Motor neuron (in vitro differentiated cells): ENCODE measurements around the gene ZFR2. TPM values are rescaled to one million over a fixed set of nuclear protein-coding genes. Genes with fewer than 3 reads are reported as not detected.

Source experiments
- ATAC-seq, 8 experiments: fragments of 200-7000 bp; cut with Tn5 transposase; replicated peaks in 6 of 8; 2 replicates each; pipeline ENCODE4 v1.8.0; 2021; ENCODE audit warnings: mild to moderate bottlenecking in 8 of 8, moderate library complexity in 8 of 8
- H3K27ac ChIP-seq, 2 donors: fragments of 250-450 bp; sonication (Bioruptor Pico); 2 replicates each; pipeline ENCODE4 v1.9.0; 2021; ENCODE audit warnings: antibody characterized with exemption in 2 of 2, mild to moderate bottlenecking in 2 of 2, moderate library complexity in 1 of 2
- H3K4me1 ChIP-seq, 2 donors: fragments of 250-450 bp; sonication (Bioruptor Pico); replicated peaks in 1 of 2; 2 replicates each; pipeline ENCODE4 v1.6.1; 2021; ENCODE audit warnings: antibody characterized with exemption in 2 of 2, mild to moderate bottlenecking in 2 of 2, moderate library complexity in 1 of 2
- H3K4me3 ChIP-seq, 5 donors: fragments of 250-450 bp; sonication (Bioruptor Pico); 2 replicates each; pipeline ENCODE4 v1.9.0; 2021; ENCODE audit warnings: antibody characterized with exemption in 5 of 5, mild to moderate bottlenecking in 5 of 5, moderate library complexity in 4 of 5
- WGBS, 10 experiments: fragments of 450-650 bp; shearing (Covaris generic); methylation state at CpG; one replicate each; pipeline ENCODE4 v1.0.0; 2022; 5-methylcytosine and 5-hydroxymethylcytosine counted together
- in situ Hi-C, 9 experiments: fragments of 400-800 bp; cut with MboI; loops; one replicate each; pipeline ENCODE4 v1.15.0; 2021; ENCODE audit warnings: low sequenced_read_pairs in 9 of 9, low pct_unique_long_range_greater_than_20kb in 2 of 9; ENCODE audit not compliant: unreplicated experiment in 9 of 9
- total RNA-seq, 8 experiments: library from RNA; unstranded; fragments of 300-600 nt; gene quantifications; 2 replicates each; pipeline versions ENCODE4 v1.2.3 to v1.2.4, GENCODE V29; 2022

ZFR2 gene
- total RNA-seq, 8 experiments from 2014 or later, result 0.36 to 11.7 (median 7.2) TPM

GRCh38 chr19:3830621-3831589, 37.9 kb downstream of the ZFR2 start:
- Histone ChIP-seq H3K27ac (no peak overlapping the region), H3K4me3 (no peak overlapping the region), H3K4me1 (no peaks in the 10 kb centered on the region)
- in situ Hi-C loops, result no loop called here
- WGBS, 10 experiments, result 13 to 93% (median 68%) methylated on average over 3 to 17 of the region's 45 CpGs; no CpG with 5 or more reads in 5 of the 10 experiments
- peak in 1 of 8 experiments; percentile 15 for ATAC-seq

- WGBS, 10 experiments, result 80 to 94% (median 90%) methylated on average over 2 to 14 of the region's 26 CpGs; no CpG with 5 or more reads in 4 of the 10 experiments
- no peaks in the 10 kb centered on the region for H3K4me1 ChIP-seq
- H3K4me3 ChIP-seq, result no peak overlapping the region
- ATAC-seq, result no peak
- no peak overlapping the region for H3K27ac ChIP-seq
- in situ Hi-C loops, result no loop called here
Measured at GRCh38 chr19:3827306-3827705, 41.5 kb downstream of the ZFR2 start.

GRCh38 chr19:3826163-3826562, 42.7 kb downstream of the ZFR2 start:
- WGBS, 10 experiments, result 30 to 88% (median 48%) methylated on average over 1 to 8 of the region's 12 CpGs; no CpG with 5 or more reads in 6 of the 10 experiments
- Histone ChIP-seq H3K4me1 (no peaks in the 10 kb centered on the region), H3K27ac (no peak overlapping the region), H3K4me3 (no peak overlapping the region)
- peak in 1 of 8 experiments; percentile 6 for ATAC-seq
- in situ Hi-C loops, result no loop called here

- Histone ChIP-seq H3K27ac (no peak overlapping the region), H3K4me3 (no peak overlapping the region), H3K4me1 (no peaks in the 10 kb centered on the region)
- ATAC-seq, result peak in 1 of 8 experiments; percentile 10
- 33 to 92% (median 69%) methylated on average over 2 to 7 of the region's 32 CpGs; no CpG with 5 or more reads in 7 of the 10 experiments for WGBS, 10 experiments
- in situ Hi-C loops, result no loop called here
Measured at GRCh38 chr19:3825286-3825956, 43.4 kb downstream of the ZFR2 start.

- Histone ChIP-seq H3K27ac (no peak overlapping the region), H3K4me1 (no peaks in the 10 kb centered on the region), H3K4me3 (no peak overlapping the region)
- in situ Hi-C loops, result no loop called here
- whole genome bisulfite sequencing, 10 experiments, result 60 to 80% (median 67%) methylated on average over 1 to 4 of the region's 10 CpGs; no CpG with 5 or more reads in 5 of the 10 experiments
- no peak for ATAC-seq
Measured at GRCh38 chr19:3823350-3823713, 45.5 kb downstream of the ZFR2 start.

- in situ Hi-C loops, result no loop called here
- H3K4me1 ChIP-seq, result no peaks in the 10 kb centered on the region
- no peak overlapping the region for H3K27ac ChIP-seq
- no peak for ATAC-seq
- no peak overlapping the region for H3K4me3 ChIP-seq
- WGBS, 10 experiments, result 57 to 100% (median 88%) methylated on average over 1 to 14 of the region's 26 CpGs; no CpG with 5 or more reads in 3 of the 10 experiments
Measured at GRCh38 chr19:3822683-3823349, 46.0 kb downstream of the ZFR2 start.

- H3K4me1 ChIP-seq, result no peaks in the 10 kb centered on the region
- H3K4me3 ChIP-seq, result no peak overlapping the region
- ATAC-seq, result peak in 4 of 8 experiments; percentile 22 to 93 (median 68)
- H3K27ac ChIP-seq, result no peak overlapping the region
- 0 to 33% (median 16%) methylated on average over 1 to 30 of the region's 43 CpGs; no CpG with 5 or more reads in 6 of the 10 experiments for WGBS, 10 experiments
- in situ Hi-C loops, result no loop called here
Measured at GRCh38 chr19:3821857-3822364, 46.9 kb downstream of the ZFR2 start.

GRCh38 chr19:3821156-3821555, 47.7 kb downstream of the ZFR2 start:
- no peak overlapping the region for H3K27ac ChIP-seq
- no peak overlapping the region for H3K4me3 ChIP-seq
- no peaks in the 10 kb centered on the region for H3K4me1 ChIP-seq
- in situ Hi-C loops, result no loop called here
- 60 to 100% (median 83%) methylated on average over 1 to 5 of the region's 23 CpGs; no CpG with 5 or more reads in 5 of the 10 experiments for WGBS, 10 experiments
- ATAC-seq, result no peak

GRCh38 chr19:3819989-3820388, 48.8 kb downstream of the ZFR2 start:
- in situ Hi-C loops, result no loop called here
- ATAC-seq, result no peak
- 75 to 94% (median 90%) methylated on average over 2 to 3 of the region's 19 CpGs; no CpG with 5 or more reads in 7 of the 10 experiments for WGBS, 10 experiments
- no peak overlapping the region for H3K27ac ChIP-seq
- no peak overlapping the region for H3K4me3 ChIP-seq
- no peaks in the 10 kb centered on the region for H3K4me1 ChIP-seq

GRCh38 chr19:3818918-3819317, 49.9 kb downstream of the ZFR2 start:
- in situ Hi-C loops, result no loop called here
- H3K4me1 ChIP-seq, result no peaks in the 10 kb centered on the region
- no peak for ATAC-seq
- H3K4me3 ChIP-seq, result no peak overlapping the region
- WGBS, 10 experiments, result 81 to 100% (median 90%) methylated on average over 2 to 10 of the region's 31 CpGs; no CpG with 5 or more reads in 7 of the 10 experiments
- H3K27ac ChIP-seq, result no peak overlapping the region

- Histone ChIP-seq H3K27ac (no peak overlapping the region), H3K4me3 (no peak overlapping the region), H3K4me1 (no peaks in the 10 kb centered on the region)
- ATAC-seq, result peak in 2 of 8 experiments; percentile 57 to 67
- in situ Hi-C loops, result no loop called here
- 0 to 74% (median 33%) methylated on average over 1 to 8 of the region's 11 CpGs; no CpG with 5 or more reads in 4 of the 10 experiments for WGBS, 10 experiments
Measured at GRCh38 chr19:3818466-3818865, 50.4 kb downstream of the ZFR2 start.

GRCh38 chr19:3817761-3818160, 51.1 kb downstream of the ZFR2 start:
- in situ Hi-C loops, result no loop called here
- Histone ChIP-seq H3K27ac (no peak overlapping the region), H3K4me3 (no peak overlapping the region), H3K4me1 (no peaks in the 10 kb centered on the region)
- ATAC-seq, result no peak
- WGBS, 10 experiments, result 50 to 100% (median 78%) methylated on average over 1 to 5 of the region's 8 CpGs; no CpG with 5 or more reads in 2 of the 10 experiments
